GM06990 (cell line): ENCODE measurements around the gene CDKN1C.

Source experiments
- DNase-seq: peaks from one replicate; pipeline ENCODE4 v3.0.0-alpha.2; 2011; ENCODE audit not compliant: insufficient read length; ENCODE audit errors: extremely low read depth
- H3K27me3 ChIP-seq: replicated peaks from 2 replicates; pipeline ENCODE4 v1.6.0; 2011; ENCODE audit warnings: low read length; ENCODE audit not compliant: control insufficient read depth, insufficient read depth
- H3K36me3 ChIP-seq: 2 replicates; pipeline ENCODE4 v1.5.1; 2011; ENCODE audit warnings: low read length; ENCODE audit not compliant: control insufficient read depth, insufficient read depth
- H3K4me3 ChIP-seq: replicated peaks from 2 replicates; pipeline ENCODE4 v1.5.1; 2011; ENCODE audit warnings: low read depth, mild to moderate bottlenecking, control low read depth, low read length
- CTCF ChIP-seq: IDR thresholded peaks from 2 replicates; pipeline ENCODE4 v1.5.1; 2011; ENCODE audit warnings: low read length, control low read depth, mild to moderate bottlenecking, inconsistent platforms; ENCODE audit not compliant: insufficient read depth, poor library complexity, severe bottlenecking

CDKN1C gene

GRCh38 chr11:2921261-2921660, 35.7 kb upstream of the CDKN1C start:
- Histone ChIP-seq H3K27me3 (no peaks in the 10 kb centered on the region; the same call in 1 of the 2 replicates), H3K36me3 (no peaks in the 10 kb centered on the region), H3K4me3 (no peak overlapping the region)
- no peak for TF ChIP-seq CTCF
- DNase-seq = no peak

GRCh38 chr11:2920343-2920742, 34.8 kb upstream of the CDKN1C start:
- DNase-seq = no peak
- no peak for TF ChIP-seq CTCF
- Histone ChIP-seq H3K36me3 (no peaks in the 10 kb centered on the region), H3K27me3 (no peaks in the 10 kb centered on the region; the same call in 1 of the 2 replicates), H3K4me3 (no peak overlapping the region)

- H3K27me3 ChIP-seq = no peaks in the 10 kb centered on the region
- no peak for TF ChIP-seq CTCF
- H3K4me3 ChIP-seq = no peak overlapping the region
- H3K36me3 ChIP-seq = no peaks in the 10 kb centered on the region
- no peak for DNase-seq
Observed at GRCh38 chr11:2919837-2920236, 34.3 kb upstream of the CDKN1C start.

- Histone ChIP-seq H3K27me3 (no peaks in the 10 kb centered on the region), H3K36me3 (no peaks in the 10 kb centered on the region), H3K4me3 (no peak overlapping the region)
- TF ChIP-seq CTCF = no peak
- DNase-seq = no peak
Observed at GRCh38 chr11:2919188-2919587, 33.6 kb upstream of the CDKN1C start.

GRCh38 chr11:2917842-2918490, 32.4 kb upstream of the CDKN1C start:
- Histone ChIP-seq H3K27me3 (no peaks in the 10 kb centered on the region), H3K36me3 (no peaks in the 10 kb centered on the region), H3K4me3 (no peak overlapping the region)
- TF ChIP-seq CTCF = no peak
- no peak for DNase-seq
